ENCODE data around the gene KCNN1.

Gene KCNN1

DNA sequence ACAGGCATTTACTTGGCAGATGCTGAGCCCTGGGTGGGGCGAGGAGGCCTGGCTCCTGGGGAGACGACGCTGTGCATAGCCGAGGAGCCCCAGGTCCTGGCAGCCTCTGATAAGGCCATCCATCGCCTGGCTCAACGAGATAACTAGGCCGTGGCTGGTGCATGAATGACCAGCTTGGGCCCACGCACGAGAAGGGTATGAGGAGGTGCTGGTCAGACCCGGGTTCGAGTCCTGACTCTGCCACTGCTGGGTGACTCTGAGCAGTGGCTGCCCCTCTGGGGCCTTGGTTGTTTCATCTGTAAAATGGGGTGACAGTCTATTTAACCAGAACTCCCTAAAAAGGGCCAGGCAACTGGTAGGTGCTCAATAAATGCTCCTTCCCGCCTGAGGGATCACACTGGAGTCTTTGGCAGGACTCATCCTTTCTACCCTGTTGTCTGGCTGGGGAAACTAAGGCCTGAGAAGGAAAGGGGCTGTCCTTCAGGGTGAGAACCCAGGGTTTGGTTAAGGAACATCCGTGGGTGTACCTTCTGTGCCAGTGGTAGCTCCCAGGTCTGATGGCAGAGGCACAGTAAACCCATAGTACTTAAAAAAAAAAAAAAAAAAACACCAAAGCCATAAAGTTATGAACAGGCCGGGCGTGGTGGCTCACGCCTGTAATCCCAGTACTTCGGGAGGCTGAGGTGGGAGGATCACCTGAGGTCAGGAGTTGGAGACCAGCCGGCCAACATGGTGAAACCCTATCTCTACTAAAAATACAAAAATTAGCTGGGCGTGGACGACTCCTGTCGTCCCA lies 33.0 kb downstream of the KCNN1 start:
- in situ Hi-C loops (cut with MboI; ENCODE audit: low sequenced_read_pairs), result loop anchor here (10.0 kb wide), 1 partner anchor 55 kb away; no protein-coding TSS in a partner anchor

DNA sequence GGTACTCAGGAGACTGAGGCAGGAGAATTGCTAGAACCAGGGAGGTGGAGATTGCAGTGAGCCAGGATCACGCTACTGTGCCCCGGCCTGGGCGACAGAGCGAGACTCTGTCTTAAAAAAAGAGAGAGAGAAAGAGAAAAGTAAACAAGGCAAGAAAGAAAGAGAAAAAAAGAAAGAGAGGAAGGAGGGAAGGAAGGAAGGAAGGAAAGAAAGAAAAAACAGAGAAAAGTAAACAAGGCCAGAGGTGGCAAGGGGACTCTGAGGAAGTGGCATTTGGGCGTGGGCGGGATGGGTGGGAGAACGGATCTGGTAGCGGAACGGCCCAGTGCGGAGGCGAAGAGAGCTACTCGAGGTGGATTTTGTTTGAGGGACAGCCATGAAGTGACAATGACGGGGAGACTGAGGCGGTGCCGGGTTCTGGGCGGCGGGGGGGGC lies 33.6 kb downstream of the KCNN1 start:
- in situ Hi-C loops (cut with MboI; ENCODE audit: low sequenced_read_pairs), result loop anchor here (10.0 kb wide), 1 partner anchor 54 kb away; no protein-coding TSS in a partner anchor

DNA sequence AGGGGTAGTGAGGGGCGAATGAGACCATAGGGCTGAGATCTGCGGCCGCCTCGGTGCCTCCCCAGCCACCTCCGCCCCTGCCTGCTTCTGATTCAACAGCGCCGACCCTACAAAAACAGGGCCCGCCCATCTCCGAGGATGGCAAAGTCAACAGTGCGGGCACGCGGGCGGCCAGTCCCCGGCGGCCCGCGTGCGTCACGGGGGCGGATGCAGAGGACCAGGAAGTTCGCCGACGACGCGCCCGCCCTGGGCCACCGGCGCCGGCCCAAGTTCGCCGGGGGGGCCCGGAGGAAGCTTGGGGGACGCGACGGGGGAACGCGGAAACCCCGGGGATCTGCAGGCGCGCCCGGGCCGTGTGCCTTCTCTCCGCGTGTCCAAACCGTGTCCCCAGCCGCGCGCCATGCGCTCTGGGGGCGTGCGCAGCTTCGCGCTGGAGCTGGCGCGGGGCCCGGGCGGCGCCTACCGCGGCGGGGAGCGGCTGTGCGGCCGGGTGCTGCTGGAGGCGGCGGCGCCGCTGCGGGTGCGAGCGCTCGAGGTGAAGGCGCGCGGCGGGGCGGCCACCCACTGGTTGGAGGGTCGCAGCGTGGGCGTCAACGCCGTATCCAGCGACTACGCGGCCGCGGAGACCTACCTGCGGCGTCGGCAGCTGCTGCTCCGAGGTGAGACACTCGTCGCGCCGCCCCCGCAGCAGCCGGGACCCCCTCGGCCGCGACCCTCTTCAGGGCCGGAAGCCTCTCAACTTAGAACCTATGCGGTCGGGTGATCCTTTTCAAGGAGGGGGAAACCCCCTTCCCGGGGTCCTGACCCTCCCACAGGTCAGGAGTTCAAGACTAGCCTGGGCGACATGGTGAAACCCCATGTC lies 34.2 kb downstream of the KCNN1 start:
- in situ Hi-C loops (cut with MboI; ENCODE audit: low sequenced_read_pairs), result loop anchor here (10.0 kb wide), 1 partner anchor 54 kb away; no protein-coding TSS in a partner anchor

DNA sequence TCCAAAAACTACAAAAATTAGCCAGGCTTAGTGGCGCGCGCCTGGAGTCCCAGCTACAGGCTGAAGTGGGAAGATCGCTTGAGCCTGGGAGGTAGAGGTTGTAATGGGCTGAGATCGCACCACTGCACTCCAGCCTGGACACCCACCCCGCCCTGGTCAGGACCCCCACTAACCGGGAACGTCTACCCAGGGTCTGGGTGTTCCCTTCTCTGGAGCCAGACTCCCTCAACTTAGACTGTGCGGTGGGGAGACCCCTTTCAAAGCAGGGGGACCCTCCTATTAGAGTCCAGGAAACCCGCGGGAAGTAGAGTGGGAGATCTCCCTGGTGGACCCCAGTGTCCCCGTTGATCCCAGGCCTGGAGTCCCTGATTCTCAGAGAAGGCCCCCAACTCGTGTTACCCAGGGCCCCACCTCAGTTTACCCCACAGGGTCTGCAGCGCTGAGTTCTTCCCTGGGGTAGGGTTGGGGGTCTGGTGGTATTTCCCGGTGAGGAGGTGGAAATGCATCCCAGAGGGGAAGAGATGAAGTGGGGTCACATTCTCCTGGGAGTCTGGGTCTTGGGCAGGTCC lies 35.0 kb downstream of the KCNN1 start:
- in situ Hi-C loops (cut with MboI; ENCODE audit: low sequenced_read_pairs), result loop anchor here (10.0 kb wide), 1 partner anchor 53 kb away; no protein-coding TSS in a partner anchor

DNA sequence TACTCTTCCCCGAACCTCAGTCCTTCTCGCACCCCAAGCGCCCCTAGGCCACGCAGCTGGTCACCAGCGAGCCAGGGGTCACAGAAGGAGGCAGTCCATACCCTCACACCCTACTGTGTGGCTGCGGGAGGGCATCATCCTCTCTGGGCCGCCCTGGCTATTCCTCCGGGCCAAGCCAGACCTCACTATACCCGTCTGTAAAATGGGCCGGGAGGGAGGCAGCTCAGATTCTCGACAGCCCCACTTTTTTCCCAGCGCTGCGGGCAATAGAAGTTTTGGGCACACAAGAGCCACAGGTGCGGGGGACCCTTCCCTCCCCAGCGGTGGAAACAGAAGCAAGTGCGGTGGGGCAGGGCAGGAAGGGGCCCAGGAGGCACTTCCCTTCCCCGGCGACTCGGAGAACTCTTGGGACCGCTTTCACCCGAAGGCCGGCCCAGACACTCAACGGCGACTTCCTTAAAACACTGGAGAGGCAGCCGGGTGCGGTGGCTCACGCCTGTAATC lies 35.5 kb downstream of the KCNN1 start:
- in situ Hi-C loops (cut with MboI; ENCODE audit: low sequenced_read_pairs), result loop anchor here (10.0 kb wide), 1 partner anchor 52 kb away; no protein-coding TSS in a partner anchor

DNA sequence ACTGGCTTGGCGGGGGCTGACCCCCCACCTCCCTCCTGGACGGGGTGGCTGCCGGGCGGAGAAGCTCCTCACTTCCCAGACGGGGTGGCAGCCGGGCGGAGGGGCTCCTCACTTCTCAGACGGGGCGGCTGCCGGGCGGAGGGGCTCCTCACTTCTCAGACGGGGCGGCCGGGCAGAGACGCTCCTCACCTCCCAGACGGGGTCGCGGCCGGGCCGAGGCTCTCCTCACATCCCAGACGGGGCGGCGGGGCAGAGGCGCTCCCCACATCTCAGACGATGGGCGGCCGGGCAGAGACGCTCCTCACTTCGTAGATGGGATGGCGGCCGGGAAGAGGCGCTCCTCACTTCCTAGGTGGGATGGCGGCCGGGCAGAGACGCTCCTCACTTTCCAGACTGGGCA lies 38.8 kb downstream of the KCNN1 start:
- in situ Hi-C loops (cut with MboI; ENCODE audit: low sequenced_read_pairs), result loop anchor here (10.0 kb wide), 1 partner anchor 49 kb away; no protein-coding TSS in a partner anchor

DNA sequence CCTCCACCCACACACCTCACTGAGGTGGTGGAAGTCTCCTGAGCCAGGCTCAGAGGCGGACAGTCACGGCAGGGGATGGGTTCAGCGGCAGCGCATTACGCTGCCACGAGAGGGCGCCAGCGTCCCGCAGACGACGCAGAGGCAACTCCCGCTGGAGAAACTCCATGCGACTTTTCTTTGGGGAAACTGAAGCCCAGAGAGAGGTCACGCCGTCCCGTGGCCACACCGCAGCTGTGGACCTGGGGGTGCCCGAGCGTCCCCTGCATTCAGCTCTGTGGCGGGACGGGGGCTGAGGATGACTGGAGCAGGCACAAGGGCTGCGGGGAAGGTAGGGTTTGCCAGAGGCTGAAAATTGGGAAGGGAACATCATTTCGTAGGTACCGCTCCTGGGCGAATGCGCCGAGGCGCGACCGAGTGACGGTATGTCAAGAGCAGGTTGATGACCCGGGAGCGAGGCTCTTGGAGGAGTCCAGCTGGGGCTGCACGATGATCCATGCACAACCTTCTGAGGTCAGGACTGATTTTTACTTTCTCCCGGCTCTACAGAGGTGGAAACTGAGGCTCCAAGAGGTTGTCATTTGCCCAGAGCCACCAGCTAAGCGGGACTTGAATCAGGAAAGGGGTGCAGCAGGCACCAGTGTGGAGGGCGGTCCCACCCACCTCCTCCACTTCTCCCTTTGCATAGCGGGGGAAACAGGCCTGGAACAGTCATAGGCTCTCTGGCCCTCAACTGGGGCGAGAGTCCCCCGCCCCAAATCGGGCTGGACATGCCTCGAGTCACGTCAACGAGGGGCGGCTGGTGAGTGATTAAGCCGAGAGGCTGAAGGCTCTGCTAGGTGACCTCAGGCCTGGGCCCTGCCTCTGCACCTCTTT lies 40.4 kb downstream of the KCNN1 start:
- in situ Hi-C loops (cut with MboI; ENCODE audit: low sequenced_read_pairs), result loop anchor here (10.0 kb wide), 1 partner anchor 48 kb away; no protein-coding TSS in a partner anchor

DNA sequence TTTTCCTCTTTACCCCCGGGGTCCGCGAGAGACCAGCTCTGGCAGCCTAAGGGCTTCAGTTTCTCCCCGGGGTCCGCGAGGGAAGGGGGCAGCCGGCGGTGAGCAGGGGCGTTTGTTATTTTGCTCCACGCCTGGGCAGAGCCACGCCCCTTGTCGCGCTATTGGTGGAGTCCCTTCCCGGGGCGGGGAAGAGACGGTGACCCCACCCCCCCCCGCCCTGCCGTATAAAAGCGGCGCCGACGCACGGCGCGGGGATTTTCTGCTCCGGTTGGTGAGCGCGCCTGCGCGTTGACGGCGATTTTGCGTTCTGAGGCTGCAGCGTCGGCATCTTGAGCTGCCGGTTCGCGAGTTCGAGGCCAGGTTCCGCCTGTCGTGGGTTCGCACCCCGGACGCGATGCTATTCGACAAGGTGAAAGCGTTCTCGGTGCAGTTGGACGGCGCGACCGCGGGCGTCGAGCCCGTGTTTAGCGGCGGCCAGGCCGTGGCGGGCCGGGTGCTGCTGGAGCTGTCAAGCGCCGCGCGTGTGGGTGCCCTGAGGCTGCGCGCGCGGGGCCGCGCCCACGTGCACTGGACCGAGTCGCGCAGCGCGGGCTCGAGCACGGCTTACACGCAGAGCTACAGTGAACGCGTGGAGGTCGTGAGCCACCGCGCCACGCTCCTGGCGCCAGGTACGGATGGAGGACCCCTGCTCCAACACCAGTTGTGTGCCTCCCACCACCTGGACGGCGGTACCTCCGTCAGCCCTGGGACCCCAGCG lies 41.2 kb downstream of the KCNN1 start, which contains the start of gene ARRDC2:
ARRDC2 (plus strand) TSS at position 254 of the 757 bp plus-strand sequence; CDS start at position 395, 141 bp downstream.
- in situ Hi-C loops (cut with MboI; ENCODE audit: low sequenced_read_pairs), result loop anchor here (10.0 kb wide), 1 partner anchor 47 kb away; no protein-coding TSS in a partner anchor

DNA sequence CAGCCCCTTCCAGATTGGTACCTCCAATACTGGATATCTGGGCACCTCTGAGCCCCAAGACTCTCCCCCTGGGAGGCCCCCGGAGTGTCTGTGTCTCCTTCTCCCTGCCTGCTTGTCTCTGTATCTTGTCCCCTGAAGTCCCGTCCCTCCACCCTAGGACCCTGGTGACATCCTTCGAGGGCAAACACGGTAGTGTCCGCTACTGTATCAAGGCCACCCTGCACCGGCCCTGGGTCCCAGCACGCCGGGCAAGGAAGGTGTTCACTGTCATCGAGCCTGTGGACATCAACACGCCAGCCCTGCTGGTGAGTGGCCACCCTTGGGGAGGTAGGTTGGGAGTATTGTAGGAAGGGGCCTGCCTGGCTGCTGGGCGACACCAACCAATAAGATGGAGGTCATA lies 41.9 kb downstream of the KCNN1 start:
- in situ Hi-C loops (cut with MboI; ENCODE audit: low sequenced_read_pairs), result loop anchor here (10.0 kb wide), 1 partner anchor 46 kb away; no protein-coding TSS in a partner anchor

DNA sequence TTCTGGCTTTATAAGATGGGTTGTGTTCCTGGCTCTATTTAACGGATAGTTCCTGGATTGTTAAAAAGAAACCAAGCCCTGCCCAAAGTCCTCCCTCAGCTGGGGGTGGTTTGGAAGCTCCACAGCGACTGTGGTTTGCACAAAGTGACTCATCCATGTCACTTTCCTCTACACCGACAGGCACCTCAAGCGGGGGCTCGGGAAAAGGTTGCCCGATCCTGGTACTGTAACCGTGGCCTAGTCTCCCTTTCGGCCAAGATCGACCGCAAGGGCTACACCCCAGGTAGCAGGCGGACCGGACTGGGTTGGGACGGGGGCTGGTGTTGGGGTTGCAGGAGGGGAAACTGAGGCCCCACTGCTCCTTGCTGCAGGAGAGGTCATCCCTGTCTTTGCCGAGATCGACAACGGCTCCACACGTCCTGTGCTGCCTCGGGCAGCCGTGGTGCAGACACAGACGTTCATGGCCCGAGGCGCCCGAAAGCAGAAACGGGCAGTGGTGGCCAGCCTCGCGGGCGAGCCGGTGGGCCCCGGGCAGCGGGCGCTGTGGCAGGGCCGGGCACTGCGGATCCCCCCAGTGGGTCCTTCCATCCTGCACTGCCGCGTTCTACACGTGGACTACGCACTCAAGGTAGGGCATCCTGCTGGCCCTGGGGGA lies 42.6 kb downstream of the KCNN1 start:
- in situ Hi-C loops (cut with MboI; ENCODE audit: low sequenced_read_pairs), result loop anchor here (10.0 kb wide), 1 partner anchor 45 kb away; no protein-coding TSS in a partner anchor

DNA sequence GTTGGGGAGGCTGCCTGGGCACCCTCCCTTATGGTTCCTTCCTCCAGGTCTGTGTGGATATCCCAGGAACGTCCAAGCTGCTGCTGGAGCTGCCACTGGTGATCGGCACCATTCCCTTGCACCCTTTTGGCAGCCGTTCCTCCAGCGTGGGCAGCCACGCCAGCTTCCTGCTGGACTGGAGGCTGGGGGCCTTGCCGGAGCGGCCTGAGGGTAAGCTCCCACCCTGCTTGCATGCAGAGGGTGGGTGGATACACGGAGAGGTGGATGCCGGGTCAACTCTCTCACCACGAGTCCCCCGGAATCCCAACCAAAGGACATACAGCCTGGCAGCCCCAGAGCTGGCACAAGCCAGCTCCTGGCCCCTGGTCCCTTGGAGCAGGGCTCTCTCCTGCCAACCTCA lies 43.2 kb downstream of the KCNN1 start:
- in situ Hi-C loops (cut with MboI; ENCODE audit: low sequenced_read_pairs), result no loop called here

DNA sequence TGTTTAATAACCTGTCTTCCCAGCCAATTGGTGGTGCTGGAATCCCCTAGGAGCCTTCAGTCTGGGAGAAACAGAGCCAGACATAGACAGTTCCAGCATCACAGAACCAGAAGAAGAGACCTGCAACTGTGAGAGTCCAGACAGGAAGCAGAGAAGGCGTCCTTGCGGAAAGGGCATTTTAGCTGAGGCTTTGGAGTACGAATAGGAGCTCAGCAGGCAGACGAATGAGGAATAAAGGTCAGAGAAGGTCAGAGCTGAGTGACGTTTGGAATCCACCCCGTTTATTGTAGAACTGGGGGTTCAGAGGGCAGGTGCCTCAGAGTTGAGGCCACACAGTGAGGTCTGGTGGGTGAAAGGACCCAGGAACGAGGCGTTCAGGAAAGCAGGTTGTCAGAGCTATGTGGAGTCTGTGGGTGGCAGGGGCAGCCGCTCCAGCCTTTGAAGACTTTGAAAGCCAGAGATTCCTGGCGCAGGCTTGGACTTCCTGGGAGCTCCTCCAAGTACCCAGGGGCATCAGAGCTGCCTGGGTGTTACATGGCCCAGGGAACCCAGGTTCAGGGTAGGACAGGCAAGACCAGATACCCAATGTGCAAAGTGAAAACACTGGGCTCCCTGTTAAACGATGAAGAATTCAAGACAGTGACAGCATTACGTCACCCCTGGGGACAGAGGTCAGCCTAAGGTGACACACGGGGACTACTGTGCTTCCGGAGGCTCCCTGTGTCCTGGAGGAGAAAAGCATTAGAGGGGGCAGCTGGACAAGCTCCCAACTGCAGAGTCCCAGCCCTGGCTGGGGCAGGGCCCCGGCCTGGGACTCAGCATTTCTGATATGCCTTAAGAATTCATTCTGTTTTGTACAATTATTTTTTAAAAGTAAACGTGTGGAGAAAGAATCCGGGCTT lies 46.6 kb downstream of the KCNN1 start:
- in situ Hi-C loops (cut with MboI; ENCODE audit: low sequenced_read_pairs), result no loop called here

DNA sequence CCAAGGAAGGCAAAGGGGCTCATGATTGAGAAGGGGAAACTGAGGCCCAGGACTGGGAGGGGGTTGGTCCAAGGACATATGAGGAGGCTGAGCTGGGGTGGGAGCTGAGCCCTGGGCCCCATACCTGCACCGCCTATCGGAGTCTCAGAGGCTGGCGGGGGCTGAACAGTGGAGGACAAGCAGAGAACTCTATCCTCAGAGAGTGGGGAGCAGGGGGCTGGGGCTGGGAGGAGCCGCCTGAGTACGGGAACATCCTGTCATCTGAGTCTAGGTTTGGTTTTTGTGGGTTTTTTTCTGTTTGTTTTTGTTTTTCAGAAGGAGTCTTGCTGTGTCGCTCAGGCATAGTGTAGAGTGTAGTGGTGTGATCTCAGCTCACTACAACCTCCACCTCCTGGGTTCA lies 47.3 kb downstream of the KCNN1 start:
- in situ Hi-C loops (cut with MboI; ENCODE audit: low sequenced_read_pairs), result no loop called here

DNA sequence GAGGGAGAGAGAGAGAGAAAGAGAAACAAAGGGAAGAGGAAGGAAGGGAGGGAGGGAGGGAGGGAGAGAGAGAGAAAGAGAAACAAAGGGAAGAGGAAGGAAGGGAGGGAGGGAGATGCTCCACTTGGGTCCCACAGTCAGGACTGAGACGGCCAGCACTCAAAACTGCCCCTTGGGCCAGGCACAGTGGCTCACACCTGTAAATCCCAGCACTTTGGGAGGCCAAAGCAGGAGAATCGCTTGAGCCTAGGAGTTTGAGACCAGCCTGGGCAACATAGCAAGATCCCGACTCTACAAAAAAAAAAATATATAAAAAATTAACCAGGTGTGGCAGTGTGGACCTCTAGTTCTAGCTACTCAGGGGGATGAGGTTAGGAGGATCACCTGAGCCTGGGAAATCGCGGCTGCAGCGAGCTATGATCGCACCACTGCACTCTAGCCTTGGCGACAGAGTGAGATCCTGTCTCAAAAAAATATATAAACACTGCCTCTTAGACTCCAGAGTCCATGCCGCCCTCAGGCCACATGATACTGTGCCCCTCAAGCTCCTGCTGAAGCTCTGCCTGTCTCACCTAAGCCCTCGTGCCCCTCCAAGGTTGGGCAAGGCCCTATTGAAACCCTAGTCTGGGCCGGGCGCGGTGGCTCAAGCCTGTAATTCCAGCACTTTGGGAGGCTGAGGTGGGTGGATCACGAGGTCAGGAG lies 49.5 kb downstream of the KCNN1 start:
- in situ Hi-C loops (cut with MboI; ENCODE audit: low sequenced_read_pairs), result no loop called here

DNA sequence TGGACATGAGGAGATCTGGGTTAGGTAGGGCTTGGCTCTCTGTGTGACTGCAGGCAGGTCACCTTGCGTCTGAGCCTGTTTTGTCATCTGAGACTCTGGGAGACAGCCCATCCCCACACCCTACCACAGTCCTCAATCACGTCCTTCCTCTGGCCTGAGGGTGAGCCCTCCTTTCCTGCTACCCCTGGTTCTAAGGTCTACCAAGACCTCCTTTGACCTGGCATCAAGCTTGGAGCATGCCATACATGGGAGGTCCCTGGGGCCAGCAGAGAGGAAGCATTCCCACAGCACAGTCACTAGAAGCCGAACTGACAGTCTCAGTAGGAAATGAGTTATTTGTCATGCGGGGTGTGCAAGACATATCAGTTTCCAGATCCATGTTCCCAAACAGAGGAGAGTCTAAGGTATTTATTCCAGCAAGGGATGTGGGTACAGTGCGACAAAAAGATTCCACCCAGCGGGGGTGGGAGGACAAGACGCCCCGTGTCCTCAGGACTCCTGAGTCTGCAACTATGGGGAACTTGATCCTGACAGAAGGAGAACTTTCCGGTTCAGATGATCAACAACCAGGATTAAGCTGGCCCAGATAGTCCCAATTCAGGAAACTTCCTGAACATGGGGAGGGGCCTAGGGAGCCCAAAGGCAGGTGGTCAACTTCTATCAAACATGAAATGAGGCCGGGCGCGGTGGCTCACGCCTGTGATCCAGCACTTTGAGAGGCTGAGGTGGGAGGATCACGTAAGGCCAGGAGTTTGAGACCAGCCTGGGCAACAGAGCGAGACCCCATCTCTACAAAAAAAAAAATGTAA lies 50.6 kb downstream of the KCNN1 start:
- in situ Hi-C loops (cut with MboI; ENCODE audit: low sequenced_read_pairs), result no loop called here
